HG03558 (cell line): Measurements from ENCODE around the gene ZPR1.
A peak's percentile ranks its signal among the peaks of the same experiment; 100 is the strongest.
"Not testable (repeated sequence)": the region's sequence is repeated elsewhere in the genome, so short reads cannot be mapped to it uniquely, and the experiment has no call there.

Source experiments
- ATAC-seq: cut with Tn5 transposase; IDR thresholded peaks from one replicate; pipeline ENCODE4 v1.9.1; 2021; ENCODE audit warnings: moderate number of reproducible peaks; ENCODE audit not compliant: unreplicated experiment; ENCODE audit errors: extremely low read depth

Gene ZPR1

DNA sequence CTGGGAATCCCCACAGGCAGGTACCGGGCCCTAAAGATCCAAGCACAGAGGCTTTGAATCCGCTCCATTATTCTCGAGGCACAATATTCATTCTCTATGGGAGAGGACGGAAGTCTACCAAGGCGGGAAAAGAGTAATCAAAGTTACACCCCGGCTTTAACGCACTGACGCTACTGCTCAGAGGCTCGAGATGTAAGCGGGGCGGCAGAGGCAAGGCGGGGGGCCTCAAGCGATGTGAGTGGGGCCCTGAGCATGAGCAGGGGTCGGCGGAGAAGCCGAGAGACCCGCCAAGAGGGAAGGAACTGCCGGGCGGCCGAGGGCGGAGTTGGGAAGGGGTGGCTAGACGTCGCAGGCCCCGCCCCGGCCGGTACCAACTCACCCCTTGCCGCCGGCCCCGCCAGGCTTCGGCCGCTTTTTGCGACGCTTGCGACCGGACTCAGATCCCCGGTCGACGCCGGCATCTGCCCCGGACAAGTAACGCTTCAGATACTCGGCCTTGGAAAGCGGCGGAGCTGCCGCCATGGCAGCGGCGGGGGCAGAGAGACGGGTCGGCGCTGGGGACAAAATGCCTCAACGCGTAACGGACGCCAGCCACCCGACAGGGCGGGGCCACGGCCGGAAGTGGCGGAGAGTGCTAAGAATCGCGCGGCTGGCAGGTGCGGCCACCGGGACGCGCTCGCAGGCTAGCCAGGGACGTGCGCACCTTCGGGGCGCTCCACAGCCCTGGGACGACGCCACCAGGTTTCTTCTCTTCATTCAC lies 15.2 kb downstream of the ZPR1 start, which contains the start of gene BUD13:
Gene BUD13 (minus strand): TSS at position 545 of the 760 bp plus-strand sequence. CDS start 23 bp downstream, at position 522.
- peak; percentile 53 for ATAC-seq

DNA sequence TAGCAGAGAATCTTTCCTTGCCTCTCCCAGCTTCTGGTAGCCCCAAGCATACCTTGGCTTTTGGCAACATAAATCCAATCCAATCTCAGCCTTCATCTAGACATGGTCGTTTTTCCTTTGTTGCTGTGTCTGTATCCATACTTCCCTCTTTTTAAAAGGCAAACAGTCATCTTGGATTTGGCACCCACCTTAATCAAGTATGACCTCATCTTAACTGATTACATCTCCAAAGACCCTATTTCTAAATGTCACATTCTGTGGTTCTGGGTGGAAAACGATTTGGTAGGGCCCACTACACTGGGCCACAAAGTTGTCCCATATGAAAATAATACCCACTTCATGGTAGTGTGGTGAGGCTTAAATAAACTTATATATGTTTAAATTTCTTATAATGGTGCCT lies 15.9 kb downstream of the ZPR1 start:
- ATAC-seq, result no peak

DNA sequence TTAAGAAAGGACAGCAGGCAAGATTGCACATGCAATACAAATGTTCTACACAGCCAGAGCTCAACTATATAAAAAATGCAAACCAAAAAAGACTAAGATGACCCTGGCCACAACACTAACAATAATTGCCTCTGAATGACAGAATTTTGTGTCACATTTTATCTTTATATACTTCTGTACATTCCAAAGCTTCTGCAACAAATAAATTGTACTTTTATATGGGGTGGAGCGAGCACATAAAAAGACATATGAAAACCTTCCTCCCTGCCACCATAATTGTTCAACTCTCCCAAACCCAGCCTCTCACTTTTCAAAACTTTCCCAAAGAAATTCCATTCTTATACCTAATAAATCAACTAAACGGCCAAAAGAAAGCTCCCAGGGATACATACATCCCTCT lies 25.7 kb downstream of the ZPR1 start:
- no peak for ATAC-seq

DNA sequence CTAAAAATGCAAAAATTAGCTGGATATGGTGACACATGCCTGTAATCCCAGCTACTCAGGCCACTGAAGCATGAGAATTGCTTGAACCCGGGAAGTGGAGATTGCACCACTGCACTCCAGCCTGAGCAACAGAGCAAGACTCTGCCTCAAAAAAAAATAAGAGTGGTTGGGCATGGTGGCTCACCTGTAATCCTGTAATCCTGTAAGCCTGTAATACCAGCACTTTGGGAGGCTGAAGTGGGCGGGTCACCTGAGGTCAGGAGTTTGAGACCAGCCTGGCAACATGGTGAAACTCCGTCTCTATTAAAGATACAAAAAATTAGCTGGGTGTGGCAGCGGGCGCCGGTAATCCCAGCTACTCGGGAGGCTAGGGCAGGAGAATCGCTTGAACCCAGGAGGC lies 31.8 kb downstream of the ZPR1 start:
- not testable (repeated sequence) for ATAC-seq

DNA sequence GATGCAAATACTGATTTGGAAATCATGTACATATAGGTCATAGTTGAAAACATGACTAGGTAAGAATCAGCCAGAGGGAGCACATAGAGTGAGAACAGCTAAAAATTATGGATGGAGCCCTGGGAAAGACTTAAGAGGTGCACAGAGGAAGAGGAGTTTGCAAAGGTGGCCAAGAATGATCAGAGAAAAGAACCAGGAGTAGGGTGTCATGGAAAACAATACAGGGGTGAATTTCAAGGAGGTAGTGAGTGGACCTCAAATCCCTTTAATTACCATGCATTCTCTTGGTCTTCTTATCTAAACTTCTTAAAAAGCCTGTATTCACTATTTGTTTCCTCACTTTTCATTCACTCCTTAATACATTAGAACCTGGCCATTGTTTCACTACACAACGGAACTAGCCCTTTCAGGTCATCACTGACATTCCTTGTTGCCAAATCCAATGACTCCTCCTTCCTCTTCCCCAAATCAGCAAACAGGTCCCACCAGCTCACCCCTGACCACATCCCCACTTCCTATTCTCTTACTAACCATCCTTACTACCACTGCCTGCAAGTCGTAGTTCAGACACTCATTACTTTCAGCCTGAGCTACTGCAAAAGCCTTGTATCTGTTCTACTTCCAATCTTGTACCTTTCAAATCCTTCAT lies 37.6 kb downstream of the ZPR1 start:
- no peak for ATAC-seq

DNA sequence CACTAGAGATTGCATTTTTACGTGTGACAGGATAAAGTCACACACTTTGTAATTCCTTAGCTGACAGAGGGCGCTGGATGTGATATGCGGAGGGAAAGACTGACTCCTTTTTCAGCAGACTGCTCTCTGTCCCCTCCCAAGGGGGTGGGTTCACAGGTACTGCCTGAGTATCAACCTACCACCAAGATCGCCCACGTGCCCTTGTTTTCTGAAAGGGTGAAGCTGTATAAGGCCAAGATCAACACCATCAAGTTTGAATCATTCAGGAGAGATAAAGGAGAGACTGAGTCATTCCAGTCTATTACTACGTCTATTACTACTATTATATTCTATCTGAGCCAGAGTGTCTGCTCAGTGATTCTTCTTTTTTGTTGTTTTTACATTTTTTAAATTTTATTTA lies 45.7 kb downstream of the ZPR1 start:
- ATAC-seq, result no peak

DNA sequence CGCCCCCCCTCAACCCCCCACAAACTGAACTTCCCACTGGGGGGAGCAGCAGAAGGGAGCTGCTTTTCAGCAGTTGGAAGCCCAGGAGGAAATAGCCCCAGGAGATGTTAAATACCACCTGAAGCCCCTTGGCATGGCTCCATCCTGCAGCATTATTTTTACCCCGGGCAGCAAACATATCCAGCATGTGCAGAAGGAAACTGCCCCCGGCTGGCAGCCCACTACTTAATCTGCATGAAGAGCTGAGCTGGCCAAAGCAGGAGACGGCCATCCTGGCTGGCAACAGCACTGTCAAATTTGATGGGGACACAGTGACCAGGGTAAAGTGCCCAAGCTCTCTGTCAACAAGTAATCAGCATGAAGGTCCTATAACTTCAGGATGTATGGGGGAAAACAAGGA lies 47.1 kb downstream of the ZPR1 start:
- ATAC-seq, result no peak

DNA sequence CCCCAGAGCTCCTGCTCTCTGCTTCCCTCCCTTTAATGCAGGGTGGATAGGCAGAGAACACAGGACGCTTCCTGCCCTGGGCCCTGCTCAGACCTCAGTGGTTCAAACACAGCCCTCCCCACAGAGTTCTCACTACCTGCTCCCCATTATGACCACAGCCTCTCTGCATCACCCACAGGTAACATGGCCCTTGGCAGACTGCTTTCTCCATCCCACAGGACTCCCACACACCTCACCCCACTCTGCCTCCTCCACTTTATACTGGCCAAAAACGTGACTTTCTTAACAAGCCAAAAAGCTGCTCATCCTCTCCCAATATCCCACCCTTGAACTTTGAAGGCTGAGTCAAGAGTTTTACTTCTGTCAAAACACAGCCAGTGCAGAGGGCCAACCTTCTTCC lies 48.8 kb downstream of the ZPR1 start:
- ATAC-seq, result no peak

DNA sequence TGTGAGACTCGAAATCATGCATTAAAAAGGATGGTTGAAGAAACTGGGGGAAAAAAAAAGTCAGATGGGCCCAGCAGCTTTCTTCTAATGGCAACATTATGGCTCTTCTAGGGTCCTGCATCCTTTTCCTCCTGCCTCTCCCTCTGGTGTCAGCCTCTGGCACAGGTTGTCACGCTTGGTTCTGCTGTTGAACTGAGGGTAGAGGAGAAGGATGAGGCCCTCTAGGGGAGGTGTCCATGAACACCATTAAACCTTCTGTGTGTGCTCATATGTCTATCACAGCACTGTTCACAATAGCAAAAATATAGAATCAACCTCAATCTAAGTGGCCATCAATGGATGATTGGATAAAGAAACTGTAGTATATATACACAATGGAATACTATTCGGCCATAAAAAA lies 51.1 kb downstream of the ZPR1 start:
- ATAC-seq, result no peak

DNA sequence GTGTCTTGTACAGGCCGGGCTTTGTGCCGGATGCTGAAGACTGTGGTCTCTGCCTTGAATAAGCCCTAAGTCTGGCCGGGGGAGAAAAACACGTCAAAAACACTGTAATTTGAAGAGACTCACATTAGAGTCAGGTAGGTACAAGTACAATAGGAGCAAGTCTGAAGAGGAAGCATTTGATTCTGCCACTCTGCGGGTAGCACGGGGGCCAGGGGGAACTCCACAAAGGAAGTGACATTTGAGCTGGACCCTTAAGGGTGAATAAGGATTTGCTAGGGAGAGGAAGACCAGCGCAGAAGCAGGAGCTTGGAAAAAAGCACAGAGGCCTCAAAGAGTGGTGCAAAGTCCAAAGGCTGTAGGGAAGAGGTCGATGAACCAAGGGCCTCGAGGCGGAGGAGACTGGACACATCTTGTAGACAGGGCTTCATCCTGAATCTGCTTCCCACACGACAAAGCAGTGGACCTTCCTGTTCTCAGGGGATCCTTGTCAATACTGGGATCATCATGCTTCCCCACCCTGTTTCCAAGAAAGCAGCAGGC lies 53.8 kb downstream of the ZPR1 start:
- ATAC-seq, result no peak

DNA sequence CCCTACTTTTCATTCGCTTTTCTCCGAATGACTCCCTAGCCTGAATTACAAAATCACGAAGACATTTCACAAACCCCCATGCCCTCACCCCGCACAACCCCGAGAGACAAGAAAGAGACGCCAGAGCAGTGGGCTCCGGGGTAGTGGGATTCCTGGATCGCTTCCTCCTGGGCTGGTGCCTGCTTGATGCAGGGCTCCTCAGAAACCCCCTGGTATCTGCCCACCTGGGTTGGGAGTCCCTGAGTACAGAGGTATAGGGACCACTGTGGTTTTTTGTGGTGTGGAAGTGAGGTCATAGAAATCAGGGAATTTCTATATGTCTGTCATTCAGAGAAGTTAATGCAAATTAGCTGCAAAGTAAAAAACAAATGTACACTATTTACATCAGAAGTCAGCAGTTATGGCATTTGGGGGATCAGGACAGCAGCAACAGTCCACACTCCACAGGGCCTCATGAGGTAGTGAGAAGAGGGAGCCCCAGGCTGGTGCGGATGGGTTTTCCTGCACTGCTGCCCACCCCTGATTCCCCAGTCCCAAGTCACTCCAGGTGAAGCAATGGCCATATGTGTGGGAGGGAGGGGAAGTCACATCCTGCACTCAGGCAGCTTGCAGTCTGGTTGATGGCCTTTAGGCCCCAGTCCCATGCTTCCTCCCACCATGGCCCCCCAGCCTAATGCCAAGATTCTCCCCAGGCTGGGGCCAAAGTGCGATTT lies 54.6 kb downstream of the ZPR1 start:
- no peak for ATAC-seq

DNA sequence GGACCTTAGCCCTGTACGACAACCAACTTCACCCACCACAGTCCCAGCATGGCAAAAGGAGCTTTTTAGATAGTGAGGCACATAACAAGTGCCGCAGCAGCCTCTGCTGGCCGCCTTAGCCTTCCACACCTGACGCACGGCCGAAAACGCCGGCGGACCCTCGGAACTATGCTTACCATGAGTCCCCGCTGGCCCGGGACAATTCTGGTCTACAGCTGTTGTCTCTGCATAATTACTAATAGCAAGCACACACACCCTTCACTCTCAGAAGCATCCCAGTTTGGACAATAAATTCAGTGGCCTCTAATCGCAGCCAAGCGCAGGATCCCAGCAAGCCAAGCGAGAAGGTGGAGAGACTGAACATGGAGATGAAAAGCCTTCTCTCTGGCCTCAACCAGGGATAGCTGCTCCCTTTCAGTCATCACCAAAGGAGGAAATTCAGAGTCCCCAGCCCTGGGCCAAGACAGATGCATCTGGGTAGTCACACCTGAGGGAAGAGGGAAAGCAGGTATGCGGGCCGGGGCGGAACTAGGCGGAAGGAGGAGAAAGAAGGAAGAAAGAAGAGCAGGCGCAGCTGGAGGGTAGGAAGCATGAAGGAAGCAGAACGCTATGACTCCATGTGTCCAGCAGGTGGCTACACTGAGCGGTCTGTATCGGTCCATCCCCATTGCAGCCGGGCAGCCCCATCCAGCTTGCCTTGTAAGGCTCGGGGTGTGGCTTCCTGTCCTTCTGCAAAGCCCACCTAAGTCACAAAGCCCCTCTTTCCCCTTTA lies 55.4 kb downstream of the ZPR1 start:
- no peak for ATAC-seq

DNA sequence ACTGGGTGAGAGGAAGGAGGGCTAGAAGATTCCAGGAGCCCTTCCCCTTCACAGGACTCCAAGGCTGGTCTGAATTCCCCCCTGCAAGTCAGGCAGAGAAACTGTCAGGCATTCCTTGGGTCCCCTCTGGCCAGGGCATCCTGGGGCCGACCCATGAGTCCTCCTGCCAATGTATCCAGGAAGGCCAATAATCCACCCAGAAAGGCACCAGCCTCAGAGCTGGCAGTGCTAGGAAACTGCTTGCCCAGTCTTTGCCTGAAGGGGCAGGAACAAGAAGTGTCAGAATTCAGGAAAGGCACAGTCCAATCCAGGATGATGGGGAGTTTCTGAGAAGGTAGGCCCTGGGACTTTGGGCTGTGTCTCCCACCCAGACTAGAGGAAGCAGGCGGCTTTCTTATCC lies 56.0 kb downstream of the ZPR1 start:
- no peak for ATAC-seq

DNA sequence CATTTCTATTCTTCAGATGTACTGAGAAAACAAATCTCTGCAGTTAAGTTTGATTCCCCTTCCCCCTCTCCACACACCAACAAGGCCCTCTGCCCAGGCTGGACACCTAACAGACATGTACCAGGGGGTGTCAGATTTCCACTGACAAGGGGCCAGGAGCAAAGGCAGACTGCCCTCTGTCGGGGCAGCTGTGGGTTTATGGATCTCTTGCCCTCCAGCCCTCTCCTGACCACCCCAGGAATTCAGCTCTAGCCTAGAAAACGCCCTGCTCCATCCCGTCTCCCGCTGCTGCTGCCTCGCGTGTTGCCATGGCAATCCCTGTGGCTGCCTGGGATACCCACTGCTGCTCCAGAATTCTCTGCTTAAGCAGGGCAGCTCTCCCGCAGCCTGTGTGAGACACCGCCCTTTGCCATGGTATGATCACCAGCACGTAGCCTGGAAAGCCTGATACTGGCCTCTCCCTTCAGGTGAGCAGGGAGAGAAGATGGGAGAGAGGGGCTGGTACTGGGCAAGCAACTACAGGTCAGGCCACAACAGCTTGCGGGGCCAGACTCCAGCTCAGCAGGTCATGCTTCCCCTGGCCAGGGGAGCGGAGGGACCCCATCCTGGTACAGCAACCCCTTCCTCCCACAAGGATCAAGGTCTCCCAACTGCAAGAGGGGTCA lies 56.6 kb downstream of the ZPR1 start:
- no peak for ATAC-seq

DNA sequence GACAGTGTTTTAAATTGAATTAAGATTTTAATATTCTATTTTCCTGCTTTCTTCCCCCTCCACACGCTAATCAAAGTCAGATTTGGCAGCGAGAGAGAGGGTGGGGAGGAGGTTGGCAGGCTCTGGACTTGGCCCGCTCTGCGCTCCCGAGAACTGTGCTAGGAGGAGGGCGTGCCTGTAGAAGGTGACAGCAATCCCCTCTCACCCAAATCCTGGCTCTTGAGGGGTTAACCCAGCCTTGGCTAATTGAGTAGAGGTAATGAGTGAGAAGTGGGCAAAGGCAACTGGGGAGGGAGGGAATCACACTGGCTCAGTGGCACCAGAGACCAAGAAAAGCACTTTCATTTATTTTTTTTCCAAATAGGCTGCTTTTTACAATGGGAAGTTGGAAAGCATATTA lies 57.2 kb downstream of the ZPR1 start:
- no peak for ATAC-seq

DNA sequence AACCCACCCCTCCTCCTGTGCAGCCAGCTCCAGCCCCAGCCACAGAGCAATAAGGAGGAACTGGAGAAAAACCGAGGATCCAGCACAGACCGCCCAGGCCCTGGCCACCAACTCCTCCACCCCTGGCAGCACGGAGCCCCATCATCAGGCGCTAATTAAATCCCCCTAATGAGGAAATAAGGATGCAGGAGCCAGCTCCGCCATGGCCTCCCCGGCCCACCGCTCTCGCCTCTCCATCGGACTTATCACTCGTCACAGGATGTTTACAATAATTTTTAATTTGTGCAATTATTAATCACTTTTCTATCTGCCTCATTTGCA lies 57.6 kb downstream of the ZPR1 start:
- ATAC-seq, result no peak

DNA sequence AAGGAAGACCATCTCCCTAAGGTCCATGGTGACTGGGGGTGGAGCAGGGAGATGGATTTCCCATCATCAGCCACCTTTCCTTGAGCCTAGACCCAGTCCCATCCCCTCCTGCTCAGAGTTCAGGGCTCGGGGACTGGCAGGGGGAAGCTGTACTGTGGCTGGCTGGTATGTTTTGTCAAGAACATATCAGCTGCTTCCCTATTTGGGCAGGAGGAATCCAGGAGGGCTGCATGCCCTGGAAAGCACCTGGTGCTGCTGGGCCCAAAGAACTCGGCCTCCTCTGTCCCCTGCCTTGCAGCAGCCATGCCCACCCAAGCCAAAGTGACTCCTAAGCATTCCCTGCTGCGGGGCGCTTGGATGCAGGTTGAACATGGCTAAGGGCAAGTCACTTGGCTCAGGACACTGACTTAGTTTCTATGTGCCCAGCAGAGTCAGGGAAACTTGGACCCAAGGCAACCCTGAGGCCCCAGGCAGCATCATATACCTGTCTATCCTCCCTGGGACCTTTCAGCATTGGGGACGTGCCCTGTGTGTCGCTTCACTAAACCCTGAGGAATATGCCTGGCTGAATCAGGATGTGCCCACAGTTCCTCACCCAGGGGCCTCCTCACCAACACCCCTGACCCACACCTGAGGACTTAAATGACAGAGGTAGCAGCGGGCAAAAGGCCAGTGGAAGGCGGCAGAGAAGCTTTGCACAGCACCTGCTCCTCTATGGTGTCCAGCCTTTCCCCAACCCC lies 58.2 kb downstream of the ZPR1 start:
- ATAC-seq, result no peak

DNA sequence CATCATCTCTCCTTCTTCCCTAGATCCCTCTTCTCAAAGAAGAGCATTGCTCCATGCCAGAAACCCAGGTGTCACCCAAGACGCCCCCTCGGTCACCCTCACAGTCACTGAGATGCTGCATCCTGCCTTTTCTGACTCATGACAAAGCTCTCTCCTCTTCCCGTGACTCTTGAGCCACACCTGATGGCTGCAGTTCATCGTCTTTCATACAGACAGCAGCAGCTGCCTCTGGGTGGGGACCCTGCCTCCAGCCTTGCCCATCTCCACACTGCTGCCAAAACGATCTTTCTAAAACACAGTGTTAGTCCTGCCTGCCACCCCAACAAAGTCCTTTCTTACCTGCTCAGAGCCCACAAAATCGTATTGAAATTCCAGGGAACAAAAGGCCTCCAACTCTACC lies 59.8 kb downstream of the ZPR1 start:
- no peak for ATAC-seq

DNA sequence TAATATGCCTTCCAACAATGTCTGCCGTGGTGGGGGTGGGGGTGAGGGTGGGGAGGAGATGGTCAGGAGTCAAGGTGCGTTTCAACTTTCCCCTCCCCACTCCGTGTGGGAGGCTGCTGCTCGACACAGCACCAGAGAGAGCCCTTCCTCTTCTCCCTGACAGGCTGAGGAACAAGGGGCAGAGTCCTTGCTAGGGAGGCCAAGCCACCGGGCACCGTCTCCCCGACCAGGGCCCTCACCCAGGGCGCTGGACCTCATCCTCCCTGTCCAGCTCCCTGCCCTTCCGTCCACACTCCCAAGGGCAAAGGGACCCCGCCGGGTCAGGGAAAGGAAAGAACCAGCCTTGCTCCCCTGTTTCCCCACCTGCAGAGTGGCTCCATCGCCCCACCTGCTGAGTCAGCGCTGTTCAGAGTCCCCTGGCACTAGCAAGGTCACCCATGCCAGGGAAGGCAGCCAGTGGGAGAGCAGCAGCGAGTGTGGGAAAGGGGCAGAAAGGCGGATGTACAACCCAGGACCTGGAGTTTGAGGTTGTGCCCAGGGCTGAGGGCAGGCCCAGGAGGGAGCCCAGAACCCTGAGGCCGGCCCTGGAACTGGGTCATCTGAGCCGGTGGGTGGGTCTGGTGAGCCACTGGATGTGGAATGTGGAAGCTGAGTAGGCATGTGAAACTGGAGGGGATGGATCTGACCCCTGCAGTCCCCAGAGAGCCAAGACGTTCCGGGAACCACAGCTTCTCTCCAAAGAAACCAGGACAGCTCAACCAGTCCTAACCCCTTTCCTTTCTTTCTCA lies 62.2 kb downstream of the ZPR1 start:
- no peak for ATAC-seq
